Adrenal gland (tissue), 12 donors: ENCODE data around the gene PFDN6. TPM values are rescaled to one million over a fixed set of nuclear protein-coding genes. Genes with fewer than 3 reads are reported as not detected.
A peak's percentile ranks its signal among the peaks of the same experiment; 100 is the strongest.

Experiments
- DNase-seq, 7 donors: peaks; one replicate each; pipeline ENCODE4 v3.0.0-alpha.2; 2019 to 2020
- H3K27ac ChIP-seq, 5 donors: fragments of 200-600 bp; sonication (generic) in 4 of 5; 1 replicate in 3 of 5; 2 replicates in 2 of 5; pipeline versions ENCODE4 v1.5.1 to v1.8.0; 2016 to 2020; ENCODE audit warnings: mild to moderate bottlenecking in 1 of 5
- H3K27me3 ChIP-seq: fragments of 200-600 bp; 2 replicates; pipeline ENCODE4 v1.8.0; 2021
- H3K36me3 ChIP-seq, 2 donors: fragments of 200-600 bp; replicated peaks in 1 of 2; 1 replicate in 1 of 2; 2 replicates in 1 of 2; pipeline versions ENCODE4 v1.5.1 to v1.8.0; 2018 to 2022
- H3K4me1 ChIP-seq, 2 donors: fragments of 200-600 bp; replicated peaks in 1 of 2; 1 replicate in 1 of 2; 2 replicates in 1 of 2; pipeline versions ENCODE4 v1.5.1 to v1.8.0; 2018 to 2021
- H3K4me3 ChIP-seq, 4 donors: fragments of 200-600 bp; sonication (generic) in 3 of 4; one replicate each; pipeline ENCODE4 v1.5.1; 2016 to 2018
- H3K9me3 ChIP-seq, 3 donors: fragments of 200-600 bp; sonication (generic) in 1 of 3; replicated peaks in 1 of 3; 1 replicate in 2 of 3; 2 replicates in 1 of 3; pipeline versions ENCODE4 v1.5.1 to v1.8.0; 2016 to 2021
- POLR2A ChIP-seq, 2 donors: fragments of 450-650 bp; IDR thresholded peaks; one replicate each; pipeline ENCODE4 v1.6.1; 2017; ENCODE audit warnings: antibody characterized with exemption in 2 of 2, mild to moderate bottlenecking in 2 of 2, moderate library complexity in 1 of 2
- WGBS, 4 donors: extraction: QIAGEN DNeasy Blood & Tissue Kit in 2 of 4; methylation state at CpG; one replicate each; pipeline versions ENCODE4 v1.1.5 to v1.1.7; 2013 to 2017; 5-methylcytosine and 5-hydroxymethylcytosine counted together
- intact Hi-C, 2 donors: fragments of 100-400 bp; cut with DNase I; formaldehyde crosslinking; loops; one replicate each; pipeline versions ENCODE4 v1.14.1 to v1.15.0; 2022 to 2023
- polyA plus RNA-seq, 3 donors: library from polyadenylated mRNA; stranded (reverse); fragments of 200-250 nt in 2 of 3; fragments of 350-450 nt in 1 of 3; fragmentation: Illumina TruSeq in 1 of 3; extraction: RNeasy Lipid Tissue Mini Kit (QIAGEN cat#74804) in 1 of 3; gene quantifications; one replicate each; pipeline ENCODE4 v1.2.3, GENCODE V29; 2013 to 2014
- total RNA-seq, 9 donors: library from RNA; depleted of rRNA in 4 of 9; stranded (reverse); fragments of >200 nt in 4 of 9; fragments of 120-200 nt in 1 of 9; fragmentation: NEBNext Ultra II Directional in 1 of 9; extraction: Animal tissue kit (Norgen Biotek cat#: 25700) in 1 of 9; gene quantifications; one replicate each; pipeline versions ENCODE4 v1.1.0 to v1.2.4, GENCODE V29; 2013 to 2023
- TF ChIP-seq, protein P1 (sequence below), 6 experiments: fragments of 450-650 bp in 4 of 6; fragments of 200-600 bp in 2 of 6; sonication (generic) in 1 of 6; IDR thresholded peaks; 1 replicate in 5 of 6; 2 replicates in 1 of 6; pipeline versions ENCODE4 v1.5.1 to v1.8.0; 2016 to 2021; ENCODE audit warnings: antibody characterized with exemption in 6 of 6, mild to moderate bottlenecking in 2 of 6, moderate library complexity in 1 of 6
- donor health status: healthy with polysubstance abuse.
- donor health status: Bipolar disorder and iron deficiency.
- donor health status: DM: yes; HTN: yes; CAD: no.
- donor health status: DM: no; HTN: no; CAD: no.
- donor health status: DM: no; HTN: no; CAD: no.
- donor health status: DM: yes; HTN: yes; CAD: no.

The PFDN6 gene
- total and polyA plus RNA-seq, 12 donors = 6.8 to 830 (median 67.6) TPM

DNA sequence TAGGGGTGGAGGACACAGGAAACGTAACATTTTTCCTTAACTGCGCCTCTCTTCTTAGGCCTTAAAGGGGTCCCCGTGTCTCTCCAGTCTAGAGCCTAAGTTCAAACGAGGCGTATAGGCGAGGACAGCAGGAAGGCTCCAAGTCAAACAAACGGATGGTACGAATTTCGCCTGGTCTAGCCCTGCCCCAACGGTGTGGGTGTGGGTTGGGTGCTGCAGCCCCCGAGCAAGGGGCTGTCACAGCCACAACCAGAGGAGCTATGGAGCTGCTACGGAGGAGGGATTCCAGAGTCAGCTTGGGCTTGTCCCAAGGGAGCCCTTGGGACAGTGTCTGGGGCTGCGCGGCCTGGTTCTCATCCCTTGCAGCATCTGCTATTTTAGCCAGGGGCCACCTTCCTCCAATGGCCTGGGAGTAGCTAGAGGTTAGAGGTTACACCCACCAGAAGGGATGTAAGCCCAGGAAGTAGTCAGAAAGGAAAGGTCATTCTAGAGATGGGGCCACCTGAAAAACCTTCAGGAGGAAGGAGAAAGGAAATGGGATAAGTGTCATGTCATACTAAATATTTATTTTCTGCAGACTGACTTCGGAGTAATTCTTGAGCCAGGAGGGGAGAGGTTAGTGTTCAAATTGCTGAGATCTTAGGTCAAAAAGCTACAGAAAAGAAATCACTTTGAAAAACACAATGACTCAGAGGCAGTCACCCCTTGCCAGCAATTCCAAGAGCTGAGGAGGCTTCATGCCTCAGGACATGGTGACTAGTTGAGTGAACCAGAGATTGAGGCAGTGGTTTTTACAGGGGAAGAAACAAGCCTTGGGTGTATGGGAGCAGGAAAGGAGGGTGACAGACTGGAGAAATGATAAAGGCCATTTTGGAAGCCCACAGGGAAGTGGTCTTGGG, 39.4 kb upstream of the PFDN6 start:
- 7 to 24% (median 10%) methylated on average over 7 to 15 of the region's 15 CpGs for WGBS, 4 donors
- TF ChIP-seq, protein P1, sequence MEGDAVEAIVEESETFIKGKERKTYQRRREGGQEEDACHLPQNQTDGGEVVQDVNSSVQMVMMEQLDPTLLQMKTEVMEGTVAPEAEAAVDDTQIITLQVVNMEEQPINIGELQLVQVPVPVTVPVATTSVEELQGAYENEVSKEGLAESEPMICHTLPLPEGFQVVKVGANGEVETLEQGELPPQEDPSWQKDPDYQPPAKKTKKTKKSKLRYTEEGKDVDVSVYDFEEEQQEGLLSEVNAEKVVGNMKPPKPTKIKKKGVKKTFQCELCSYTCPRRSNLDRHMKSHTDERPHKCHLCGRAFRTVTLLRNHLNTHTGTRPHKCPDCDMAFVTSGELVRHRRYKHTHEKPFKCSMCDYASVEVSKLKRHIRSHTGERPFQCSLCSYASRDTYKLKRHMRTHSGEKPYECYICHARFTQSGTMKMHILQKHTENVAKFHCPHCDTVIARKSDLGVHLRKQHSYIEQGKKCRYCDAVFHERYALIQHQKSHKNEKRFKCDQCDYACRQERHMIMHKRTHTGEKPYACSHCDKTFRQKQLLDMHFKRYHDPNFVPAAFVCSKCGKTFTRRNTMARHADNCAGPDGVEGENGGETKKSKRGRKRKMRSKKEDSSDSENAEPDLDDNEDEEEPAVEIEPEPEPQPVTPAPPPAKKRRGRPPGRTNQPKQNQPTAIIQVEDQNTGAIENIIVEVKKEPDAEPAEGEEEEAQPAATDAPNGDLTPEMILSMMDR (IDR thresholded peaks at IDR 0.05) = no peak
- no peak for TF ChIP-seq POLR2A (IDR thresholded peaks at IDR 0.05)
- Histone ChIP-seq H3K4me3 (peak overlapping the region in 3 of 4 donors; percentile 37 to 63 (median 40)), H3K27ac (peak overlapping the region; percentile 83 to 96 (median 89)), H3K4me1 (peaks cover 20 to 23% of the 10 kb centered on the region in 2 donors), H3K9me3 (no peaks in the 10 kb centered on the region), H3K36me3 (no peaks in the 10 kb centered on the region), H3K27me3 (no peaks in the 10 kb centered on the region)
- intact Hi-C loops = loop anchor here (5.0 to 10.0 kb wide), 5 partner anchors 38 to 235 kb away; partner anchors contain the start of gene RING1 (in 1 of the 2)
- peak in 6 of 7 donors; percentile 46 to 72 (median 51) for DNase-seq

DNA sequence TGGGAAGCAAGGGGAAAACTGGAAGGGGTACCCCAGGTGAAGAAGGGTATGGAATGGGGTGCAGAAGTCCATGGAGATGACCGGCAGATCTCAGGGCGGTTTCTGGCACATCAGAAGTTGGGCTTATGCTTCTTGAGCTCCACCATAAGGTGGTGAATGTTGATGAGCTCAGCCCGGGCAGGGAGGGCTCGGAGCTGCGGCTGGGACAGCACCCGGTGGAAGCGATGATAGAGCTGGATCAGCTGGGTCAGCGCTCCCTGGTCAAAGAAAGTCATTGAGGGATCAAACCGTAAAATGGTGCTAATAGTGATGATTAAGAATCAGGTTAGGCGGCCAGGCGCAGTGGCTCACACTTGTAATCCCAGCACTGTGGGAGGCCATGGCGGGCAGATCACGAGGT, 38.7 kb upstream of the PFDN6 start:
- intact Hi-C loops = no loop called here
- Histone ChIP-seq H3K36me3 (no peaks in the 10 kb centered on the region), H3K27me3 (no peaks in the 10 kb centered on the region), H3K27ac (peak overlapping the region; percentile 83 to 96 (median 89)), H3K4me1 (peaks cover 20 to 23% of the 10 kb centered on the region in 2 donors), H3K9me3 (no peaks in the 10 kb centered on the region), H3K4me3 (no peak overlapping the region)
- WGBS, 4 donors = 92 to 98% (median 95%) methylated on average over 13 of the region's 13 CpGs
- DNase-seq = peak in 1 of 7 donors; percentile 22
- TF ChIP-seq, protein P1 (IDR thresholded peaks at IDR 0.05) = no peak
- no peak for TF ChIP-seq POLR2A (IDR thresholded peaks at IDR 0.05)

GRCh38 chr6:33251395-33252012, 37.9 kb upstream of the PFDN6 start:
- H3K9me3 ChIP-seq = no peaks in the 10 kb centered on the region
- H3K4me1 ChIP-seq = peaks cover 20 to 23% of the 10 kb centered on the region in 2 donors
- 80 to 88% (median 86%) methylated on average over 6 of the region's 6 CpGs for WGBS, 4 donors
- peak in 1 of 7 donors; percentile 8 for DNase-seq
- H3K4me3 ChIP-seq = no peak overlapping the region
- TF ChIP-seq POLR2A (IDR thresholded peaks at IDR 0.05) = no peak
- TF ChIP-seq, protein P1 (IDR thresholded peaks at IDR 0.05) = no peak
- intact Hi-C loops = no loop called here
- no peak overlapping the region for H3K27ac ChIP-seq
- H3K27me3 ChIP-seq = no peaks in the 10 kb centered on the region
- no peaks in the 10 kb centered on the region for H3K36me3 ChIP-seq

- Histone ChIP-seq H3K27ac (no peak overlapping the region), H3K9me3 (no peaks in the 10 kb centered on the region), H3K27me3 (no peaks in the 10 kb centered on the region), H3K4me3 (no peak overlapping the region), H3K4me1 (peaks cover 20 to 23% of the 10 kb centered on the region in 2 donors), H3K36me3 (peaks cover 0 to 4% of the 10 kb centered on the region in 2 donors)
- no peak for DNase-seq
- TF ChIP-seq POLR2A (IDR thresholded peaks at IDR 0.05) = no peak
- TF ChIP-seq, protein P1 (IDR thresholded peaks at IDR 0.05) = no peak
- intact Hi-C loops = no loop called here
These were observed 36.6 kb upstream of the PFDN6 start for GRCh38 chr6:33252759-33253158.
